ENCODE results near the gene DSCAML1.

Gene DSCAML1

DNA sequence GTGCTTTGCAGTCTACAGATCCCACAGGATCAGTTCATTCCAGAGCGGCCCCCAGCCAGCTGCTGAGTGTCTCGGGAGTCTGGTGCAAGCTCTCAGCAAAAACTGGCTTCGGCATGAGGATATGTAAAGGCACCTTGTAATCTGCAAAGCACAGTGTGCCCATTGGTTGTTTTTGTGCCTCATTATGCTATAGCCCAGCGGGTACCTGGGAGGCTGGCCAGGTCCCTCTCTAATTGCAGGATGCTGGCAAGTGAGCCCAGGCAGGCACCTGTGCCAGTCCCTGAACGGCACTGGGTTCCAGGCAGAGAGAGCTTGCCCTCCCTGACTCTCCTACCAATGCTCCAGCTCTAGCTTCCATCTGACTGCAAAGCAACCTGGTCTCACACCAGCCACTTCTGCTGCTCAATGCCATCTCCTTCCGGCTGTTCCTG lies 128.7 kb downstream of the DSCAML1 start:
- no peak for DNase-seq (ENCODE audit: low spot score)

- DNase-seq (ENCODE audit: low spot score), result no peak
These were observed 132.1 kb downstream of the DSCAML1 start for GRCh38 chr11:117664897-117665296.

GRCh38 chr11:117663821-117664220 lies 133.2 kb downstream of the DSCAML1 start:
- no peak for DNase-seq (ENCODE audit: low spot score)

DNA sequence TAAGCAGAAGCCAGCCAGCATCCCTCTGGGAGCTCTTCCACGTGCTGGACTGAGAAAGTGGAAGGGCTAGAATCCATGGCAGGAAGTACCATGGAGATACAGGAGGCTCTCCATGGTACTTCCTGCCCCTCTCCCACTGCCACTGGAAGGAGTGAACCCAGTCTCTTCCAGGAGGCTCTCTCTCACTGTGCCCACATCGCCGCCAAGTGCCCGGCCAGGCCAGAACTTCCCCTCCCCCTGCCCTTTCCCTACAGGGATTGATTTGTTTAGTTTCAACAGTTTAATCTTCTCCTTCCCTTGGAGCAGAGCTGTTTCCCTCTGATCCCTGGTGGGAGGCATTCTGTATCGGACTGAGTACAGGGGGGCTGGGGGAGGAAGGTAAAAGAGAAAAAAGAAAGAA lies 133.6 kb downstream of the DSCAML1 start:
- DNase-seq (ENCODE audit: low spot score), result no peak

- no peak for DNase-seq (ENCODE audit: low spot score)
These were observed 134.2 kb downstream of the DSCAML1 start for GRCh38 chr11:117662671-117663269.

- no peak for DNase-seq (ENCODE audit: low spot score)
These were observed 134.8 kb downstream of the DSCAML1 start for GRCh38 chr11:117662255-117662654.

DNA sequence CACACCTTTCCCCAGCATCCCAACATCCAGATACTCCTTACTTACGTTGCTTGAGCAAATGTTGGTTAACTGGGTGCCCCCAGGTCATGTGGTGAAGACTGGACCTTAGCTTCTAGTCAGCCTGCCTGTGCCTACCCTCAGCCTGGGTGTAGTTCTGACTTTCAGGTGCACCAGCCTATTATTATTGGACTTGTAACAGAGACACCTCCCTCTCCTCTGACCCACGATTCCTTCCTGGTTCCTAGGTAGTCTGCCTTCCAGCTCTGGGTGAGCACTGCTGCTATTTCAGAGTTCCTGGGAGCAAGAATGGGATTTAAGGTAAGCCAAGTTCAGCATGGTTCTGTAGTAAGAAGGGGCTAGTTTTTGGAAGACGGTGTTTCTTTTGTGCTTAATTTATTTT lies 138.2 kb downstream of the DSCAML1 start:
- no peak for DNase-seq (ENCODE audit: low spot score)

DNA sequence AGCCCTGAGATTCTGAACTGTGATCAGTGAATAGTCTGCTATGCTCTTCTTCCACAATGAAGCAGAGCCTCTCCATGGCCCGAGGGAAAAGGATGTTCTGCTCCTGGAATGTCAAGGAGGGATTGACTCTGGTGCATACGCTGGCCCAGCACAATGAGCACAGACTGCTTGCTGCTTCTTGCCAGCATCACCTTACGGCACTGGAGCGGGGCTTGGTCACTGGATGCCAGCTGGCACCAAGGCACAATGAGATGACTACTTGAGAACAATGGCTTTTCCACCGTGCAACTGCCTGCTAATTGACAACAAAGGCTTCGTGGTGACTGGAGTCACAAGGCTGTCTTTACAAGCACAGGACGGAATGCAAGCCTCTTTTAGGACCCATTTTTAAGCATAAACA lies 139.2 kb downstream of the DSCAML1 start:
- DNase-seq (ENCODE audit: low spot score), result no peak

- DNase-seq (ENCODE audit: low spot score), result no peak
These were observed 142.4 kb downstream of the DSCAML1 start for GRCh38 chr11:117654281-117655255.

GRCh38 chr11:117652521-117652920 lies 144.5 kb downstream of the DSCAML1 start:
- DNase-seq (ENCODE audit: low spot score), result no peak

GRCh38 chr11:117649296-117650055 lies 147.5 kb downstream of the DSCAML1 start:
- DNase-seq (ENCODE audit: low spot score), result no peak

GRCh38 chr11:117647872-117648271 lies 149.1 kb downstream of the DSCAML1 start:
- DNase-seq (ENCODE audit: low spot score), result no peak

- no peak for DNase-seq (ENCODE audit: low spot score)
These were observed 149.8 kb downstream of the DSCAML1 start for GRCh38 chr11:117647207-117647606.

- DNase-seq (ENCODE audit: low spot score), result no peak
These were observed 150.6 kb downstream of the DSCAML1 start for GRCh38 chr11:117646411-117646810.

GRCh38 chr11:117644403-117645155 lies 152.4 kb downstream of the DSCAML1 start:
- no peak for DNase-seq (ENCODE audit: low spot score)

- no peak for DNase-seq (ENCODE audit: low spot score)
These were observed 153.3 kb downstream of the DSCAML1 start for GRCh38 chr11:117643606-117644300.

DNA sequence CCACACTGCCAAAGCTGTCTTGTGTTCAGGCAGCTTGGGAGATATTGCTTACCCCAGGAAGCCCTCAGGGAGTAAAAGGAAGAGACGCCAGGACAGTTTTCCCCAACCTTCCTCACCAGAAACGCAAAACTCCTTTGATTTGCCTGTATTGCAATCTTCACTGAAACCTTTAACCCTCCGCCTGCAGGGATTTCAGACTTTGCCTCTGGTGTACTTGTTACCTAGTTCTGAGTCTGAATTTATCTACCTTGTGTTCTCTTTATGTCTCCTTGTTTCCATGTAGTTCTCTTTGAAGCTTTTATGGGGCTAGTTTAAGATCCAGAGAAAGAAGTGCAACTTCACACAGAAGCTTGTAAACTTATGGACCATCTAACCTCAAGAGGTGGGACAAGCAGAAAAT lies 154.2 kb downstream of the DSCAML1 start:
- no peak for DNase-seq (ENCODE audit: low spot score)

DNA sequence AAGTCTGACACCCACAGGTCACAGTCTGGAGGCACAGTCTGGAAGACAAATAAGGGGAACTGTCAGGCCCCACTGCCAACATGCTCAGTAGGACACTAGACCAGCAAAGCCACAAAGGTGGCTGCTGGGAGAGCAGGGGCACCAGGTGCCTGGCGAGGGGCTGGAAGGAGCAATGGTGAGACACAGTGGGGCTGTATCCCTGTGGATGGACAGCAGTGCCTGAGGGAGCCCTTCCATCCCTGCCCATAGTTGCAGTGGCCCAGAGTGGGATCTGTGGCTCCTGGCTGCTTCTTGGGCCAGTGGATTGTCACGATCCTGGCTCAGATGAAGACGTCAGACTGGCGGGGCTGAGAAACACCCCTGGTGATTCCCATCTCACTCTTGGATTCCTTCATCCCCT lies 154.6 kb downstream of the DSCAML1 start:
- no peak for DNase-seq (ENCODE audit: low spot score)

DNA sequence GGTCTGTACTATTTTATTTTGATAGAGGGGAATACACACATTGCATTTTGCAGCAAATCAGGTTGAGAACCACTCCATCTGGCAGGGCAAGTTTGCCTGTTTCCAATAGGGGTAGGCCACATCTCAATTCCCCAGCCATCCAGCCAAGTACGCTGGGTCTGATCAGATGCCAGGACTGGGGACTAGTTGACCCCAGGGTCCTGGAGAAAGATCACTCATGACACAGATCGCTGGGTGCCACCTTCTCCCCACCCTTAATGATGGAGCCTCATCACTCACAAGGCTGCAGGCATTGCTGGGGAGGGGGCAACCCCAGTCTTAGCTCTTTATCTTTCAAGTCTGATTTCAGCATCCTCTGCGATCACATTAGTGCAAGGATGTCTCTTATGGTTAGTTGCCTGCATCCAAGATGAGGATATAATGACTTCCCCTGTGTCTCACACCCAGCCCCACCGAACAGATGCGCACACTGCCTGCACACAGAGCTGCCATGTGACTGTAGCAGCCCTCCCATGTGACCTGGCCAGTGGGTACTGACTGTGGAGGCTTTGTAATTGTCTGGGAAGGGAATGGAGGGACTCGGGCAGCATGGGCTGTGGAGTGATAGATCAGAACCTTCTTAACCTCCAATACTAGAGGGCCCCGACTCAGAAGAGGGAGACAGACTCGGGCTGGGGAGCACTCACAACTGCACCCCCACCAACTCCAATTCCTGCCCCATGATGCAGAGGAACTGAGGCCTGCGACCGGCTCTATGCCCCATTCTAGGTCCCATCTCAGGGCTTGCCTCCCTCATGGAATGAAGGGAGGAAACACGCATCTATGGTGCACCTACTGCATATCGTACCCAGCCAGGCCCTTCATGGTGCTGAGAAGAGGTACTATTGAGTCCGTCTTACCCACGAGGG lies 155.8 kb downstream of the DSCAML1 start:
- no peak for DNase-seq (ENCODE audit: low spot score)

DNA sequence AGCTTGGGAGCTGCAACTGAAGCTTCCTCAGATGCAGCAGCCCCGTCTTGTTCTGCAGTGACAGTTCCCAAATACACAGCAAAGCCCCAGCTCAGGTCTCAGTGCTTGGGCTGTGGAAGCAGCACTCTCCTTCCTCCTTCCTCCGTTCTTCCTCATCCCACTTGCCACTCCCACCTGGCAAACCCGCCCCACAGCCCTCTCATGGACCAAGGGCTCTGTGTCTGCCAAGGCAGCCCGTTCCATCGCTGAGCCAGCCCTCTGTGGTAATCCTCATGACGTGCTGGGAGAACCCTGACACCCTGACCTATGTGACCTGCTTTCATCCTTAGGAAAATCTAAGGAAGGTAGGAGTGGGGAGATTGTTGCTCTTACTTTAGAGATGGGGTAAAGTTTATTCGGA lies 157.0 kb downstream of the DSCAML1 start:
- DNase-seq (ENCODE audit: low spot score), result no peak
